H9 (cell line): ENCODE results near the gene SLC7A9. TPM values are rescaled to one million over a fixed set of nuclear protein-coding genes. Genes with fewer than 3 reads are reported as not detected.
A peak's percentile ranks its signal among the peaks of the same experiment; 100 is the strongest.

Experiments
- DNase-seq: peaks from one replicate; pipeline ENCODE4 v3.0.0-alpha.2; 2017
- H2AFZ ChIP-seq: one replicate; pipeline ENCODE4 v1.6.1; 2013; ENCODE audit warnings: mild to moderate bottlenecking, low read length, control low read depth, moderate library complexity
- H2AK5ac ChIP-seq: 2 replicates; pipeline ENCODE4 v1.6.1; 2013; ENCODE audit warnings: low read length, control low read depth, mixed read lengths; ENCODE audit not compliant: insufficient read length
- H2BK120ac ChIP-seq: one replicate; pipeline ENCODE4 v1.6.1; 2013; ENCODE audit warnings: low read depth, mild to moderate bottlenecking, low read length, control low read depth, inconsistent platforms; ENCODE audit not compliant: poor library complexity, severe bottlenecking
- H2BK12ac ChIP-seq: 2 replicates; pipeline ENCODE4 v1.6.1; 2013; ENCODE audit warnings: low read length, control low read depth, mixed read lengths, low read depth; ENCODE audit not compliant: insufficient read length
- H2BK15ac ChIP-seq: 2 replicates; pipeline ENCODE4 v1.6.1; 2013; ENCODE audit warnings: low read depth, low read length, control low read depth
- H2BK20ac ChIP-seq: one replicate; pipeline ENCODE4 v1.6.1; 2013; ENCODE audit warnings: low read depth, mild to moderate bottlenecking, low read length, control low read depth, inconsistent platforms; ENCODE audit not compliant: poor library complexity, severe bottlenecking
- H2BK5ac ChIP-seq: 2 replicates; pipeline ENCODE4 v1.6.1; 2013; ENCODE audit warnings: low read length, control low read depth, mixed read lengths; ENCODE audit not compliant: insufficient read length
- H3K14ac ChIP-seq: 2 replicates; pipeline ENCODE4 v1.6.1; 2013; ENCODE audit warnings: low read length, control low read depth; ENCODE audit not compliant: insufficient read depth
- H3K18ac ChIP-seq: 2 replicates; pipeline ENCODE4 v1.6.1; 2013; ENCODE audit warnings: low read depth, mild to moderate bottlenecking, mixed read lengths, low read length, control low read depth; ENCODE audit not compliant: insufficient read length
- H3K23ac ChIP-seq: 2 replicates; pipeline ENCODE4 v1.6.1; 2013; ENCODE audit warnings: low read length, control low read depth, mixed read lengths, low read depth; ENCODE audit not compliant: insufficient read length
- H3K23me2 ChIP-seq: 2 replicates; pipeline ENCODE4 v1.6.1; 2013; ENCODE audit warnings: low read depth, mild to moderate bottlenecking, mixed read lengths, low read length, control low read depth; ENCODE audit not compliant: insufficient read length, poor library complexity, severe bottlenecking
- H3K27ac ChIP-seq: 2 replicates; pipeline ENCODE4 v1.5.1; 2013; ENCODE audit warnings: low read length, control low read depth, mixed read lengths, low read depth; ENCODE audit not compliant: insufficient read length
- H3K27me3 ChIP-seq: 2 replicates; pipeline ENCODE4 v1.6.1; 2013; ENCODE audit warnings: low read length, control low read depth, inconsistent platforms; ENCODE audit not compliant: insufficient read depth
- H3K4ac ChIP-seq: 2 replicates; pipeline ENCODE4 v1.6.1; 2013; ENCODE audit warnings: low read depth, mild to moderate bottlenecking, control low read depth, inconsistent platforms, low read length, moderate library complexity
- H3K4me1 ChIP-seq: 2 replicates; pipeline ENCODE4 v1.6.1; 2013; ENCODE audit warnings: low read length, control low read depth, inconsistent platforms; ENCODE audit not compliant: insufficient read depth
- H3K4me2 ChIP-seq: 2 replicates; pipeline ENCODE4 v1.6.1; 2013; ENCODE audit warnings: low read length, control low read depth, mixed read lengths; ENCODE audit not compliant: insufficient read length, insufficient read depth
- H3K56ac ChIP-seq: 2 replicates; pipeline ENCODE4 v1.6.1; 2013; ENCODE audit warnings: low read depth, mild to moderate bottlenecking, mixed read lengths, low read length, control low read depth; ENCODE audit not compliant: insufficient read length
- H3K79me1 ChIP-seq: 2 replicates; pipeline ENCODE4 v1.6.1; 2013; ENCODE audit warnings: low read depth, mild to moderate bottlenecking, moderate library complexity, low read length, control low read depth, inconsistent platforms; ENCODE audit not compliant: insufficient read depth, poor library complexity, severe bottlenecking
- H3K79me2 ChIP-seq: 2 replicates; pipeline ENCODE4 v1.6.1; 2013; ENCODE audit warnings: low read length, control low read depth, inconsistent platforms; ENCODE audit not compliant: insufficient read depth
- H3K9ac ChIP-seq: 2 replicates; pipeline ENCODE4 v1.6.1; 2013; ENCODE audit warnings: low read length, control low read depth, mixed read lengths; ENCODE audit not compliant: insufficient read length; ENCODE audit errors: extremely low read depth
- H3K9me3 ChIP-seq: one replicate; pipeline ENCODE4 v1.6.1; 2013; ENCODE audit warnings: low read depth, low read length, inconsistent platforms; ENCODE audit not compliant: control insufficient read depth
- H3T11ph ChIP-seq: one replicate; pipeline ENCODE4 v1.6.1; 2013; ENCODE audit warnings: mild to moderate bottlenecking, low read length, control low read depth, inconsistent platforms
- H4K20me1 ChIP-seq: one replicate; pipeline ENCODE4 v1.6.1; 2013; ENCODE audit not compliant: control insufficient read depth, insufficient read length, insufficient read depth
- H4K5ac ChIP-seq: 2 replicates; pipeline ENCODE4 v1.6.1; 2013; ENCODE audit warnings: low read depth, mild to moderate bottlenecking, mixed read lengths, low read length, control low read depth; ENCODE audit not compliant: insufficient read length
- H4K8ac ChIP-seq: replicated peaks from 2 replicates; pipeline ENCODE4 v1.6.1; 2013; ENCODE audit warnings: low read length, control low read depth, mixed read lengths, low read depth; ENCODE audit not compliant: insufficient read length
- H4K91ac ChIP-seq: 2 replicates; pipeline ENCODE4 v1.6.1; 2013; ENCODE audit warnings: low read depth, mild to moderate bottlenecking, moderate library complexity, mixed read lengths, low read length, control low read depth; ENCODE audit not compliant: insufficient read length
- H3K27ac Mint-ChIP-seq, 3 experiments: 2 replicates in 2 of 3; 3 replicates in 1 of 3; pipeline ENCODE4 v1.8.0; 2020 to 2021; ENCODE audit warnings: mixed read lengths in 3 of 3, mild to moderate bottlenecking in 1 of 3, moderate library complexity in 1 of 3
- H3K27me3 Mint-ChIP-seq: 2 replicates; pipeline ENCODE4 v1.8.0; 2021; ENCODE audit warnings: low read depth, mild to moderate bottlenecking, moderate library complexity, mixed read lengths
- H3K36me3 Mint-ChIP-seq, 3 experiments: 2 replicates in 2 of 3; 3 replicates in 1 of 3; pipeline ENCODE4 v1.8.0; 2020 to 2021; ENCODE audit warnings: low read depth in 3 of 3, mixed read lengths in 3 of 3; ENCODE audit not compliant: insufficient read depth in 1 of 3
- H3K4me1 Mint-ChIP-seq, 2 experiments: 2 replicates each; pipeline ENCODE4 v1.8.0; 2020; ENCODE audit warnings: mixed read lengths in 2 of 2
- H3K4me3 Mint-ChIP-seq, 2 experiments: 2 replicates in 1 of 2; 3 replicates in 1 of 2; pipeline ENCODE4 v1.8.0; 2020 to 2021; ENCODE audit warnings: mild to moderate bottlenecking in 2 of 2, mixed read lengths in 2 of 2, moderate library complexity in 1 of 2
- H3K9me3 Mint-ChIP-seq, 2 experiments: 2 replicates in 1 of 2; 3 replicates in 1 of 2; pipeline ENCODE4 v1.8.0; 2020; ENCODE audit warnings: mild to moderate bottlenecking in 2 of 2, mixed read lengths in 2 of 2, moderate library complexity in 1 of 2
- WGBS: extraction: QIAGEN DNeasy Blood & Tissue Kit; methylation state at CpG from one replicate; pipeline ENCODE4 v1.1.7; 2013; ENCODE audit warnings: missing lambda C conversion rate, low lambda C conversion rate, mixed read lengths; ENCODE audit not compliant: insufficient read length; ENCODE audit errors: extremely low coverage; 5-methylcytosine and 5-hydroxymethylcytosine counted together
- total RNA-seq: library from RNA; stranded (reverse); gene quantifications from 2 replicates; pipeline ENCODE4 v1.2.1, GENCODE V29; 2021
- TF ChIP-seq, protein P1 (sequence below): fragments of 200-600 bp; sonication (generic); conservative IDR thresholded peaks from 3 replicates; pipeline ENCODE4 v1.8.0; 2021; ENCODE audit warnings: antibody characterized with exemption, mild to moderate bottlenecking

Gene SLC7A9
- total RNA-seq, 1 experiment from 2014 or later: not detected

DNA sequence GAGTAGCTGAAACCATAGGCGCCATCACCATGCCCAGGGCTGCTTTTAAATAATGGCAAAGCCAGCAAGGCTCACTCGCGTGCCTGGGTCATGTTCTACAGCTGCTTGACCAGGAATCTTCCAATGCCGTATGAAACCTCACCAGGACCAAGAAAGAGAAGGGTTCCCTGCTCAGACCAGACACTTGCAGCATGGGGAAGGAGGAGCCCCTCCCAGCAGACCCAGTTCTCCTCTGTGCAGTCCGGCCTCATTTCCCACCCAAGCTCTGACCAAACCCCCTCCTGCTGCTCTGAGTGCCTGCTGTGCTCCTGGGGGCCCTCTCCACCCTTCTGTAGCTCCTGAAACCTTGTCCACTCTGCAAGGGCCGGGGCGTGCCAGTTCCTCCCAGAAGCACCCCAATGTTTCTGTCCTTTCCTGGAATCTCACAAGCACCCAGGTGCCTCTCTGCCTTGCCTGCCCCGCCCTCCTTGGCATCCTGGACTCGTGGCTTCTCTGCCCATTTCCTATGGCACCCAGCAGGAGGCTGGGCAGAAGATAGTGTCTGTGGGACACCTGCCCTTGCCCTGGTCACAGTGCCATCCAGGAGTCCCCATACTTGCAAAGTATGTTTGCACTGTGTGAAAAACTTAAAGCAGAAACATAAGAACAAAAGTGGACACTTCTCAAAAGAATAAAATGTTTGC is 6.8 kb upstream of the SLC7A9 start:
- Histone ChIP-seq H3K9ac (no peak overlapping the region), H2BK15ac (no peak overlapping the region), H3K9me3 (no peaks in the 10 kb centered on the region), H4K91ac (no peak overlapping the region), H4K5ac (no peak overlapping the region), H4K20me1 (no peaks in the 10 kb centered on the region), H2AFZ (no peak overlapping the region), H3K4me2 (no peak overlapping the region), H3K23me2 (no peaks in the 10 kb centered on the region), H2BK12ac (no peak overlapping the region), H3T11ph (no peak overlapping the region), H2BK120ac (no peak overlapping the region), H3K18ac (no peak overlapping the region), H2BK5ac (no peak overlapping the region), H3K23ac (no peak overlapping the region), H2AK5ac (no peak overlapping the region), H3K4ac (no peak overlapping the region), H3K27ac (no peak overlapping the region), H3K14ac (no peak overlapping the region), H2BK20ac (no peak overlapping the region), H4K8ac (no peak overlapping the region), H3K27me3 (no peaks in the 10 kb centered on the region), H3K79me1 (no peaks in the 10 kb centered on the region), H3K4me1 (no peaks in the 10 kb centered on the region), H3K79me2 (no peaks in the 10 kb centered on the region), H3K56ac (no peak overlapping the region)
- no peak overlapping the region; a peak in 1 of 5 replicates for H3K4me3 Mint-ChIP-seq
- H3K9me3 Mint-ChIP-seq: no peaks in the 10 kb centered on the region
- TF ChIP-seq, protein P1, sequence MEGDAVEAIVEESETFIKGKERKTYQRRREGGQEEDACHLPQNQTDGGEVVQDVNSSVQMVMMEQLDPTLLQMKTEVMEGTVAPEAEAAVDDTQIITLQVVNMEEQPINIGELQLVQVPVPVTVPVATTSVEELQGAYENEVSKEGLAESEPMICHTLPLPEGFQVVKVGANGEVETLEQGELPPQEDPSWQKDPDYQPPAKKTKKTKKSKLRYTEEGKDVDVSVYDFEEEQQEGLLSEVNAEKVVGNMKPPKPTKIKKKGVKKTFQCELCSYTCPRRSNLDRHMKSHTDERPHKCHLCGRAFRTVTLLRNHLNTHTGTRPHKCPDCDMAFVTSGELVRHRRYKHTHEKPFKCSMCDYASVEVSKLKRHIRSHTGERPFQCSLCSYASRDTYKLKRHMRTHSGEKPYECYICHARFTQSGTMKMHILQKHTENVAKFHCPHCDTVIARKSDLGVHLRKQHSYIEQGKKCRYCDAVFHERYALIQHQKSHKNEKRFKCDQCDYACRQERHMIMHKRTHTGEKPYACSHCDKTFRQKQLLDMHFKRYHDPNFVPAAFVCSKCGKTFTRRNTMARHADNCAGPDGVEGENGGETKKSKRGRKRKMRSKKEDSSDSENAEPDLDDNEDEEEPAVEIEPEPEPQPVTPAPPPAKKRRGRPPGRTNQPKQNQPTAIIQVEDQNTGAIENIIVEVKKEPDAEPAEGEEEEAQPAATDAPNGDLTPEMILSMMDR: no peak
- H3K4me1 Mint-ChIP-seq: peaks cover 28 to 30% of the 10 kb centered on the region in 2 experiments
- peak overlapping the region in 1 of 3 experiments; percentile 28; a peak in 2 of 7 replicates for H3K27ac Mint-ChIP-seq
- no peaks in the 10 kb centered on the region for H3K27me3 Mint-ChIP-seq
- H3K36me3 Mint-ChIP-seq: peaks cover 0 to 9% (median 2%) of the 10 kb centered on the region in 3 experiments; a peak in 2 of 7 replicates
- no CpG with 5 or more reads among the region's 9 CpGs for WGBS
- no peak for DNase-seq
